ENCODE data around the gene SEPTIN3. TPM values are rescaled to one million over a fixed set of nuclear protein-coding genes. Genes with fewer than 3 reads are reported as not detected.
A peak's percentile ranks its signal among the peaks of the same experiment; 100 is the strongest.

Gene SEPTIN3
- polyA plus RNA-seq, 1 experiment: 0.22 TPM

GRCh38 chr22:41975299-41976069 is 6.2 kb downstream of the SEPTIN3 start:
- Histone ChIP-seq H3K9me3 (ENCODE audit: control insufficient read depth, insufficient read depth, low read length) (no peaks in the 10 kb centered on the region; the same call in 1 of the 2 replicates), H3K4me3 (ENCODE audit: low read depth, low read length) (no peak overlapping the region), H3K27ac (ENCODE audit: low read depth, low read length) (no peak overlapping the region), H3K27me3 (ENCODE audit: control insufficient read depth, insufficient read depth, low read length) (peaks cover 60% of the 10 kb centered on the region)
- ChIA-PET POLR2A (interaction anchor here (1.2 kb wide), 1 partner anchor 29 kb away, joined by 4 read pairs; the partner anchor contains the start of gene CENPM), CTCF (no interaction called here)
- DNase-seq (ENCODE audit: low read depth, low spot score): no peak
- no peak for TF ChIP-seq CTCF (IDR thresholded peaks at IDR 0.05; ENCODE audit: low read depth, low read length)

GRCh38 chr22:41976070-41976901 is 7.0 kb downstream of the SEPTIN3 start:
- peak overlapping the region; percentile 43; the same call in 1 of the 2 replicates for H3K4me3 ChIP-seq (ENCODE audit: low read depth, low read length)
- H3K9me3 ChIP-seq (ENCODE audit: control insufficient read depth, insufficient read depth, low read length): no peaks in the 10 kb centered on the region; the same call in 1 of the 2 replicates
- ChIA-PET CTCF (no interaction called here), POLR2A (no interaction called here)
- peaks cover 59% of the 10 kb centered on the region for H3K27me3 ChIP-seq (ENCODE audit: control insufficient read depth, insufficient read depth, low read length)
- no peak overlapping the region for H3K27ac ChIP-seq (ENCODE audit: low read depth, low read length)
- TF ChIP-seq CTCF (IDR thresholded peaks at IDR 0.05; ENCODE audit: low read depth, low read length): no peak
- DNase-seq (ENCODE audit: low read depth, low spot score): no peak

GRCh38 chr22:41976961-41977566 is 7.8 kb downstream of the SEPTIN3 start:
- CTCF ChIA-PET: interaction anchor here (0.7 kb wide), 1 partner anchor 65 kb away, joined by 5 read pairs; no protein-coding TSS in a partner anchor

GRCh38 chr22:41978732-41979131 is 9.5 kb downstream of the SEPTIN3 start:
- Histone ChIP-seq H3K9me3 (ENCODE audit: control insufficient read depth, insufficient read depth, low read length) (no peaks in the 10 kb centered on the region; the same call in 1 of the 2 replicates), H3K27me3 (ENCODE audit: control insufficient read depth, insufficient read depth, low read length) (peaks cover 48% of the 10 kb centered on the region), H3K4me3 (ENCODE audit: low read depth, low read length) (no peak overlapping the region), H3K27ac (ENCODE audit: low read depth, low read length) (no peak overlapping the region)
- no peak for TF ChIP-seq CTCF (IDR thresholded peaks at IDR 0.05; ENCODE audit: low read depth, low read length)
- CTCF ChIA-PET: no interaction called here
- DNase-seq (ENCODE audit: low read depth, low spot score): no peak
- POLR2A ChIA-PET: no interaction called here

More at GRCh38 chr22:41976961-41977566, 7.8 kb downstream of the SEPTIN3 start:
- no peak for DNase-seq (ENCODE audit: low read depth, low spot score)
- POLR2A ChIA-PET: no interaction called here
- Histone ChIP-seq H3K9me3 (ENCODE audit: control insufficient read depth, insufficient read depth, low read length) (no peaks in the 10 kb centered on the region; the same call in 1 of the 2 replicates), H3K27me3 (ENCODE audit: control insufficient read depth, insufficient read depth, low read length) (peaks cover 53% of the 10 kb centered on the region), H3K4me3 (ENCODE audit: low read depth, low read length) (peak overlapping the region; percentile 31; the same call in 1 of the 2 replicates), H3K27ac (ENCODE audit: low read depth, low read length) (no peak overlapping the region)
- no peak for TF ChIP-seq CTCF (IDR thresholded peaks at IDR 0.05; ENCODE audit: low read depth, low read length)
